B cell (primary cell): ENCODE measurements around the gene FAM120AOS. TPM values are rescaled to one million over a fixed set of nuclear protein-coding genes. Genes with fewer than 3 reads are reported as not detected.
A peak's percentile ranks its signal among the peaks of the same experiment; 100 is the strongest.

Source experiments
- ATAC-seq: fragments of 200-7000 bp; cut with Tn5 transposase; one replicate; pipeline ENCODE4 v1.10.0; 2021; ENCODE audit warnings: low read depth, mild to moderate bottlenecking, moderate number of reproducible peaks, moderate library complexity
- CTCF ChIA-PET: fragments of 350-600 bp; sonication (Branson Sonifier 250); formaldehyde crosslinking; loops from one replicate; lab custom pipeline; 2021; ENCODE audit warnings: antibody characterized with exemption, inconsistent platforms; lab: Charles Lee
- POLR2A ChIA-PET: fragments of 350-600 bp; sonication (Branson Sonifier 250); formaldehyde crosslinking; loops from one replicate; lab custom pipeline; 2021; ENCODE audit warnings: antibody characterized with exemption; lab: Charles Lee
- DNase-seq: peaks from one replicate; pipeline ENCODE4 v3.0.0; 2013
- H2AFZ ChIP-seq: 2 replicates; pipeline ENCODE4 v1.6.1; 2012; ENCODE audit warnings: mild to moderate bottlenecking, low read depth, low read length; ENCODE audit not compliant: insufficient read depth, poor library complexity, severe bottlenecking
- H3K27ac ChIP-seq, 2 donors: 1 replicate in 1 of 2; 2 replicates in 1 of 2; pipeline ENCODE4 v1.5.1; 2012 to 2013; ENCODE audit warnings: low read length in 2 of 2, mild to moderate bottlenecking in 2 of 2, moderate library complexity in 1 of 2
- H3K27me3 ChIP-seq, 4 experiments: fragments of 200-600 bp in 1 of 4; sonication (generic) in 1 of 4; replicated peaks in 1 of 4; 1 replicate in 2 of 4; 2 replicates in 2 of 4; pipeline versions ENCODE4 v1.6.1 to v1.7.0; 2013 to 2016; ENCODE audit warnings: low read length in 3 of 4, mild to moderate bottlenecking in 2 of 4, mixed read lengths in 1 of 4, moderate library complexity in 1 of 4; ENCODE audit not compliant: insufficient read depth in 4 of 4, control insufficient read depth in 3 of 4; ENCODE audit errors: control extremely low read depth in 1 of 4
- H3K36me3 ChIP-seq, 2 experiments: replicated peaks in 1 of 2; 1 replicate in 1 of 2; 2 replicates in 1 of 2; pipeline versions ENCODE4 v1.6.1 to v1.7.1; 2013; ENCODE audit warnings: low read length in 1 of 2; ENCODE audit not compliant: insufficient read depth in 2 of 2, control insufficient read depth in 1 of 2; ENCODE audit errors: control extremely low read depth in 1 of 2, extremely low read depth in 1 of 2
- H3K4me1 ChIP-seq, 2 donors: fragments of 200-600 bp in 1 of 2; sonication (generic) in 1 of 2; 1 replicate in 1 of 2; 2 replicates in 1 of 2; pipeline versions ENCODE4 v1.5.1 to v1.6.1; 2013 to 2017; ENCODE audit warnings: low read length in 2 of 2; ENCODE audit not compliant: control insufficient read depth in 2 of 2, insufficient read depth in 2 of 2
- H3K4me2 ChIP-seq: replicated peaks from 2 replicates; pipeline ENCODE3; 2012; ENCODE audit warnings: mild to moderate bottlenecking, low read depth, low read length; ENCODE audit not compliant: poor library complexity, severe bottlenecking
- H3K4me3 ChIP-seq, 5 experiments: fragments of 200-600 bp in 1 of 5; sonication (generic) in 1 of 5; 1 replicate in 3 of 5; 2 replicates in 2 of 5; pipeline versions ENCODE4 v1.5.1 to v1.7.0; 2011 to 2016; ENCODE audit warnings: low read length in 4 of 5, mild to moderate bottlenecking in 4 of 5, low read depth in 2 of 5, control low read depth in 1 of 5, moderate library complexity in 1 of 5; ENCODE audit not compliant: insufficient read depth in 1 of 5; ENCODE audit errors: control extremely low read depth in 1 of 5, extremely low read depth in 1 of 5
- H3K79me2 ChIP-seq: fragments of 200-600 bp; sonication (generic); one replicate; pipeline ENCODE4 v1.6.0; 2016; ENCODE audit warnings: low read length; ENCODE audit not compliant: control insufficient read depth, insufficient read depth
- H3K9ac ChIP-seq: fragments of 200-600 bp; sonication (generic); 2 replicates; pipeline ENCODE4 v1.6.1; 2017; ENCODE audit warnings: mild to moderate bottlenecking, low read length, moderate library complexity
- H3K9me3 ChIP-seq, 3 donors: one replicate each; pipeline versions ENCODE4 v1.6.1 to v1.7.1; 2013; ENCODE audit warnings: low read length in 2 of 3; ENCODE audit not compliant: control insufficient read depth in 2 of 3, insufficient read depth in 1 of 3; ENCODE audit errors: control extremely low read depth in 1 of 3
- H4K20me1 ChIP-seq: 2 replicates; pipeline ENCODE4 v1.6.0; 2012; ENCODE audit warnings: mild to moderate bottlenecking, low read length; ENCODE audit not compliant: insufficient read depth, control insufficient read depth, poor library complexity, severe bottlenecking
- H3K27ac Mint-ChIP-seq: one replicate; pipeline ENCODE4 v1.8.0; 2021; ENCODE audit warnings: mixed read lengths
- H3K27me3 Mint-ChIP-seq: one replicate; pipeline ENCODE4 v1.8.0; 2021; ENCODE audit warnings: mixed read lengths
- H3K4me1 Mint-ChIP-seq: one replicate; pipeline ENCODE4 v1.8.0; 2021; ENCODE audit warnings: mixed read lengths
- H3K4me3 Mint-ChIP-seq: one replicate; pipeline ENCODE4 v1.8.0; 2021; ENCODE audit warnings: mixed read lengths
- H3K9me3 Mint-ChIP-seq: one replicate; pipeline ENCODE4 v1.8.0; 2022; ENCODE audit warnings: mixed read lengths; ENCODE audit not compliant: insufficient read depth
- EZH2 ChIP-seq: IDR thresholded peaks from 2 replicates; pipeline ENCODE4 v1.6.1; 2012; ENCODE audit warnings: borderline replicate concordance, low read depth, mild to moderate bottlenecking, moderate library complexity, low read length; ENCODE audit not compliant: insufficient read depth, poor library complexity, severe bottlenecking
- WGBS: methylation state at CpG from one replicate; pipeline ENCODE4 v1.1.5; 2013; ENCODE audit warnings: missing lambda C conversion rate; ENCODE audit not compliant: insufficient coverage; 5-methylcytosine and 5-hydroxymethylcytosine counted together
- intact Hi-C: fragments of 100-400 bp; cut with micrococcal nuclease; formaldehyde crosslinking; loops from one replicate; pipeline ENCODE4 v1.10.0; 2022
- polyA plus RNA-seq: library from polyadenylated mRNA; depleted of rRNA; stranded (reverse); fragments of >200 nt; gene quantifications from 2 replicates; pipeline ENCODE4 v1.2.3, GENCODE V29; 2012
- total RNA-seq, 2 donors: library from RNA; stranded (reverse); fragments of 120-200 nt in 1 of 2; gene quantifications; 1 replicate in 1 of 2; 2 replicates in 1 of 2; pipeline versions ENCODE4 v1.2.3 to v1.2.4, GENCODE V29; 2013 to 2022
- TF ChIP-seq, protein P1 (sequence below): fragments of 200-600 bp; IDR thresholded peaks from one replicate; pipeline ENCODE4 v1.8.0; 2022; ENCODE audit warnings: antibody characterized with exemption, mild to moderate bottlenecking

The FAM120AOS gene
- total and polyA plus RNA-seq, 2 donors (not counting 1 experiment from before 2014, with no cell fraction given): 36.0 to 47.8 TPM

GRCh38 chr9:93467062-93467416, 13.7 kb upstream of the FAM120AOS start:
- Histone ChIP-seq H3K79me2 (peaks cover 100% of the 10 kb centered on the region), H3K4me2 (peak overlapping the region; percentile 28), H4K20me1 (peaks cover 13% of the 10 kb centered on the region), H3K27me3 (no peaks in the 10 kb centered on the region), H3K36me3 (no peaks in the 10 kb centered on the region), H3K9ac (no peak overlapping the region), H3K4me3 (no peak overlapping the region), H3K9me3 (no peaks in the 10 kb centered on the region), H3K27ac (no peak overlapping the region), H2AFZ (no peak overlapping the region), H3K4me1 (peaks cover 46 to 52% of the 10 kb centered on the region in 2 donors)
- DNase-seq: no peak
- Mint-ChIP-seq H3K4me1 (peaks cover 74% of the 10 kb centered on the region), H3K4me3 (peak overlapping the region; percentile 9), H3K9me3 (no peaks in the 10 kb centered on the region), H3K27ac (peak overlapping the region; percentile 12), H3K27me3 (no peaks in the 10 kb centered on the region)
- TF ChIP-seq EZH2: no peak
- TF ChIP-seq, protein P1, sequence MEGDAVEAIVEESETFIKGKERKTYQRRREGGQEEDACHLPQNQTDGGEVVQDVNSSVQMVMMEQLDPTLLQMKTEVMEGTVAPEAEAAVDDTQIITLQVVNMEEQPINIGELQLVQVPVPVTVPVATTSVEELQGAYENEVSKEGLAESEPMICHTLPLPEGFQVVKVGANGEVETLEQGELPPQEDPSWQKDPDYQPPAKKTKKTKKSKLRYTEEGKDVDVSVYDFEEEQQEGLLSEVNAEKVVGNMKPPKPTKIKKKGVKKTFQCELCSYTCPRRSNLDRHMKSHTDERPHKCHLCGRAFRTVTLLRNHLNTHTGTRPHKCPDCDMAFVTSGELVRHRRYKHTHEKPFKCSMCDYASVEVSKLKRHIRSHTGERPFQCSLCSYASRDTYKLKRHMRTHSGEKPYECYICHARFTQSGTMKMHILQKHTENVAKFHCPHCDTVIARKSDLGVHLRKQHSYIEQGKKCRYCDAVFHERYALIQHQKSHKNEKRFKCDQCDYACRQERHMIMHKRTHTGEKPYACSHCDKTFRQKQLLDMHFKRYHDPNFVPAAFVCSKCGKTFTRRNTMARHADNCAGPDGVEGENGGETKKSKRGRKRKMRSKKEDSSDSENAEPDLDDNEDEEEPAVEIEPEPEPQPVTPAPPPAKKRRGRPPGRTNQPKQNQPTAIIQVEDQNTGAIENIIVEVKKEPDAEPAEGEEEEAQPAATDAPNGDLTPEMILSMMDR: no peak
- ChIA-PET POLR2A (no interaction called here), CTCF (interaction anchor here (0.6 kb wide), 1 partner anchor 15 kb away, joined by 8 read pairs; no protein-coding TSS in a partner anchor)
- ATAC-seq: no peak
- intact Hi-C loops: no loop called here
- WGBS: 20% methylated on average over 1 of the region's 3 CpGs

GRCh38 chr9:93466416-93467061, 13.2 kb upstream of the FAM120AOS start:
- Histone ChIP-seq H4K20me1 (peaks cover 13% of the 10 kb centered on the region), H3K27me3 (no peaks in the 10 kb centered on the region), H3K4me3 (no peak overlapping the region), H3K27ac (peak overlapping the region in 1 of 2 donors; percentile 85), H3K79me2 (peaks cover 100% of the 10 kb centered on the region), H2AFZ (no peak overlapping the region), H3K9ac (no peak overlapping the region), H3K4me2 (peak overlapping the region; percentile 1), H3K4me1 (peaks cover 46 to 52% of the 10 kb centered on the region in 2 donors), H3K9me3 (no peaks in the 10 kb centered on the region), H3K36me3 (no peaks in the 10 kb centered on the region)
- Mint-ChIP-seq H3K27ac (peak overlapping the region; percentile 75), H3K4me1 (peaks cover 77% of the 10 kb centered on the region), H3K9me3 (no peaks in the 10 kb centered on the region), H3K4me3 (peak overlapping the region; percentile 30), H3K27me3 (no peaks in the 10 kb centered on the region)
- no peak for TF ChIP-seq EZH2
- TF ChIP-seq, protein P1: no peak
- WGBS: 86% methylated on average over 6 of the region's 7 CpGs
- no peak for DNase-seq
- ChIA-PET POLR2A (no interaction called here), CTCF (no interaction called here)
- no peak for ATAC-seq
- intact Hi-C loops: no loop called here
